GM21390 (cell line): ENCODE data around the gene CALD1.

Experiments
- ATAC-seq: cut with Tn5 transposase; IDR thresholded peaks from one replicate; pipeline ENCODE4 v1.9.1; 2021; ENCODE audit not compliant: unreplicated experiment

CALD1 gene

GRCh38 chr7:134820778-134821177 lies 41.3 kb downstream of the CALD1 start:
- ATAC-seq: no peak

GRCh38 chr7:134823400-134823799 lies 44.0 kb downstream of the CALD1 start:
- ATAC-seq: no peak

GRCh38 chr7:134825666-134826065 lies 46.2 kb downstream of the CALD1 start:
- no peak for ATAC-seq

GRCh38 chr7:134826105-134826504 lies 46.7 kb downstream of the CALD1 start:
- no peak for ATAC-seq

GRCh38 chr7:134827436-134827835 lies 48.0 kb downstream of the CALD1 start:
- no peak for ATAC-seq

- no peak for ATAC-seq
Measured at GRCh38 chr7:134827889-134828288, 48.5 kb downstream of the CALD1 start.

GRCh38 chr7:134828361-134828760 lies 48.9 kb downstream of the CALD1 start:
- no peak for ATAC-seq

GRCh38 chr7:134829380-134829986 lies 50.0 kb downstream of the CALD1 start:
- no peak for ATAC-seq

- ATAC-seq: no peak
Measured at GRCh38 chr7:134831862-134832261, 52.4 kb downstream of the CALD1 start.

GRCh38 chr7:134832367-134832766 lies 52.9 kb downstream of the CALD1 start:
- ATAC-seq: no peak

GRCh38 chr7:134834689-134835462 lies 55.4 kb downstream of the CALD1 start:
- no peak for ATAC-seq

- ATAC-seq: no peak
Measured at GRCh38 chr7:134835463-134835823, 56.0 kb downstream of the CALD1 start.

GRCh38 chr7:134836447-134836846 lies 57.0 kb downstream of the CALD1 start:
- no peak for ATAC-seq

GRCh38 chr7:134839298-134839697 lies 59.9 kb downstream of the CALD1 start:
- no peak for ATAC-seq

- ATAC-seq: no peak
Measured at GRCh38 chr7:134842062-134842461, 62.6 kb downstream of the CALD1 start.

- ATAC-seq: no peak
Measured at GRCh38 chr7:134842886-134843430, 63.5 kb downstream of the CALD1 start.

GRCh38 chr7:134844200-134844599 lies 64.8 kb downstream of the CALD1 start:
- no peak for ATAC-seq

- peak; percentile 64 for ATAC-seq
Measured at GRCh38 chr7:134845461-134845860, 66.0 kb downstream of the CALD1 start.

- ATAC-seq: no peak
Measured at GRCh38 chr7:134847851-134848588, 68.6 kb downstream of the CALD1 start.

- ATAC-seq: no peak
Measured at GRCh38 chr7:134850066-134850465, 70.6 kb downstream of the CALD1 start.

GRCh38 chr7:134851141-134851540 lies 71.7 kb downstream of the CALD1 start:
- ATAC-seq: no peak

- ATAC-seq: no peak
Measured at GRCh38 chr7:134852625-134853024, 73.2 kb downstream of the CALD1 start.
